Fibroblast of lung (primary cell): ENCODE results near the gene ABHD17C.

Experiments
- CTCF ChIP-seq, 2 donors: IDR thresholded peaks in 1 of 2; conservative IDR thresholded peaks in 1 of 2; 1 replicate in 1 of 2; 2 replicates in 1 of 2; pipeline ENCODE4 v1.5.1; 2011 to 2012; ENCODE audit warnings: low read length in 2 of 2, control low read depth in 1 of 2, inconsistent platforms in 1 of 2, low read depth in 1 of 2, mild to moderate bottlenecking in 1 of 2
- EZH2 ChIP-seq: IDR thresholded peaks from 2 replicates; pipeline ENCODE4 v1.5.1; 2012; ENCODE audit warnings: low read length, control low read depth, mild to moderate bottlenecking; ENCODE audit errors: missing control alignments

DNA sequence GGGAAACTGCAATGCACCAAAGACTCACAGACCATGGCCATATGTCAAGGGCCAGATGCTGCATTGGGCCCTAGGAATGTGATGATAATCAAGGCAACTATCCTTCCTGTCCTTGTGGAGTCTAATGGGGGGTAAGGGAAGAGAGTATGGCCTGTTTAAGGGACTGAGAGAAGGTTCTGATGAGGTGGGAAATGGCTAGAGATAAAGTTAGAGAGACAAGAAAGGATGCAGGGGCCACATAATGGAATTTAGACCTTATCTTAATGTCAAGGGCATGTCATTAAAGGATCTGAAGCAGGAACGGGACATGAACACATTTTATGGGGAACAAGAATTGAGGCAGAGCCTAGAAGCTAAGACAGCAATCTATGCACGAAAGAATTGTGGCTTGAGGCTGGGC is 30.0 kb upstream of the ABHD17C start:
- TF ChIP-seq CTCF (conservative IDR thresholded peaks at IDR 0.05 in 1 of 2, IDR thresholded peaks at IDR 0.05 in 1 of 2; ENCODE audit: low read depth in 1 of 2, low read length in 2 of 2) (no peak), EZH2 (no peak)
